NCI-H1417 treated with DMSO at 0.1 percent for 48 hours (cell line): Measurements from ENCODE around the gene MAPK8IP1.
A peak's percentile ranks its signal among the peaks of the same experiment; 100 is the strongest.

ENCODE experiments used
- DNase-seq: peaks from one replicate; lab custom pipeline; 2025; lab: John Stamatoyannopoulos, UW

MAPK8IP1 gene

GRCh38 chr11:45909594-45910475, 24.4 kb downstream of the MAPK8IP1 start:
- DNase-seq = no peak

DNA sequence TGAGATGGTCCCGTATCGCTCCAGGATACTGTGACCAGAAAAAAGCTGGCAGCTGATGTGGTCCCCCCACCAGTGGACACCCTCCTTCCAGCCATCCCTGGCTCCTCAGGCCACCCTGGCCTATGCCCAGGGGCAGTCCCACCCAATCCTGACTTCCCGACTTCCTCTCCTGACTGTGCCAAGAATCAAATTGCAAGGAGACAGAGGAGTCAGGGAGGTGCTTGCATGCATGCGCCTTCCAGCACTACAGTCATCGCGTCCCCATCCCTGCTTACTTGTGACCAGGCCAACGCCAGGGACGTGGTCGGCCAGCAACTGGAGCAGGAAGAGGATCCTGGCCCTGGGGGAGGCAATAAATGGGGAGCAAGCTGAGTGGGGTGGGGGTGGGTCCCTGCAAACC, 25.2 kb downstream of the MAPK8IP1 start:
- no peak for DNase-seq

DNA sequence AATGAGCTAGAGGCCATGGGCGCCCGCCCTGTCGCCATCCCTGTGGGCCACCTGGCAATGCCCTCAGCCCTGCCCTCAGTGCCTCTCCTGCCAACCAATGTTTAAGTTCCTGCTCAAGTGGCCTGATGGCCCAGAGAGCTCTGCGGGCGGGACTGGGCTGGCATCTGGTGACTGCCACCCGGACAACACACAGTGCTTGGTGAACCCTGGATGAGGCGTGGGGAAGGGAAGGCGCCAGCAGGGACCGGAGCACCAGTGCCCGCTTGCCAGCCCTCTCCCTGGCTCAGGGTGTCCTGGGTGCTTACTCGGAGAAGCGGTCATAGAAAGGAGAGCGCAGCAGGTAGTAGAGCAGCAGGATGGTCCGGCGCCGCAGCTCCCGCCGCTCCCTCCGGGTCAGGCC, 28.1 kb downstream of the MAPK8IP1 start:
- DNase-seq = no peak

GRCh38 chr11:45913942-45914635, 28.6 kb downstream of the MAPK8IP1 start:
- DNase-seq = no peak

GRCh38 chr11:45915446-45915845, 30.0 kb downstream of the MAPK8IP1 start:
- no peak for DNase-seq

DNA sequence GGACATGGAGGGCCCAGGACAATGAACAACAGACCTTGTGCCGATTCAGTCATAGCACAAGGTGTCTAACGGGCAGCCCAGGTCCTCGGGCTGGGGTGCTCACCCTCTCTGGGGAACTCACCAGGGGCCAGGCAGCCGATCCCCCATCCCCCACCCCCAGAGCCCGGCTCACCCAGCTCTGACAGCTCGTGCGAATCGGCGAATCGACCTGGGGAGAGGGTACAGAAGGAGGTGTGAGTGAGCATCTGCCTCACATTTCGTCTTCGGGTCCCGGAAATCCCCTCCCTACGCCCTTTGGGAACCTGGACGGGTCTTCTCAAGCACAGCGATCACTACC, 31.8 kb downstream of the MAPK8IP1 start:
- no peak for DNase-seq

DNA sequence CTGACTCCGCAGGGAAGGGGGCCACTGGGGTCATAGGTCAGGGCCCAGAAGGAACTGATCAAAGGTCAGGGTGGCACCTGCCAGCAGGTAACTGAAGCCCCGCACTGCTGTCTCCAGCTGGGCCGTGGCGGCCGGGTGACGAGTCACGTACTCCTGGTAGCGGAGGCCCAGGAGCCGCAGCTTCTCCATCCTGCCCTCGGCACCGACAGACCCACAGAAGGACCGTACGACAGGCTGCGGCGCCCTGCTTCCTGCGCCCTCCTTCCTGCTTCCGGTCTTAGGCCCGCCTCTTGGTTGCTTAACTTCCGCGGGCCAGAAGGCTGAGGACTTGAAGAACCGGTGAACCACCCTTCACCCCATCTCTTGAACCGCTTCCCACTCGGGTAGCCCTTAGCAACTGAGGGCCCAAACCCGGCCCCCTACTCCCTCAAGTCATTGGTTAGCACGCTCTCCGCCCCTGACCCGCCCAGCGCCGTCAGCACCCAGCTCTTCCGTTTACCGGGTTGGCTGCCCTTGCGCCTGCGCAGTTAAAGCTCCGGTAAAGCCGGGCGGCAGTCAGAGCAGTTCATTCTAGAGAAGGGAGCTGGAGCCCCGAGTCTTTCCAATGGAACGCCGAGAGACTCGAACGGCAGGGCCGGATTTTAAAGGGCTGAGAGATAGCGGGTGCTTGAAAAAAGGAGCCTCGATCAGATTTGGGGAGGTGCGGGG, 32.3 kb downstream of the MAPK8IP1 start, which contains the start of gene PEX16:
Gene PEX16, minus strand, starts transcription at position 255 of the 708 bp plus-strand sequence. Its CDS starts 66 bp downstream, at position 189.
- DNase-seq = peak; percentile 84

DNA sequence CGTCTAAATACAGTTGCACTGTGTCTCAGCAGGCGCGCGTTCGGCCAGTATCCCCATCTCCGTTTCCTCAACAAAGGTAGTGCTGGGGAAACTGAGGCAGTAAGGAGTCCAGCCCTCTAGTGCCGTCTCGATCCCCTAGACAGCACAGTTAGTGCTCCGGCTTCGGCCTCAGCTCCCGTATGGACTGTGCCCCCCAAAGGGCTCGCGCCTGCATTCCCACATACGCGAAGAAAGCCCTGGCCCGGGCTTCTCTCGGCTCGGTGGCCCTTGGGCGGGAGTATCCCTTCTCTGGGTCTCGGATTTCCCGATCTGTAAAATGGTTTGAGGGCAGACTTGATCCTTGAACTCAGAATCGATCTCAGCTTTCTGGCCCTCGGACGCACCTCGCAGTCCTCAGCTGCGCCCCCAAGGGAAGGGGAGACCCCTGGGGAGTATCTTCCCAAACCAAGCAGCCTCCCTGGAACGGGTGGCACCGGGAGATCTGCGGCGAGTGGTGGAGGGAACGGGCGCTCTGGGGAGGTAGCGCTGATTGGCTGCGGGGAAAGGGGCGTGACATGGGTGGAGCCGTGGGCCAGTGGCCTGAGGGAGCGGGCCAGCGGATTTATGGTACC, 33.0 kb downstream of the MAPK8IP1 start:
- peak; percentile 36 for DNase-seq

GRCh38 chr11:45918962-45919675, 33.7 kb downstream of the MAPK8IP1 start:
- DNase-seq = no peak

GRCh38 chr11:45919806-45920530, 34.5 kb downstream of the MAPK8IP1 start:
- DNase-seq = no peak

- no peak for DNase-seq
Measured at GRCh38 chr11:45920531-45921477, 35.4 kb downstream of the MAPK8IP1 start.

GRCh38 chr11:45921561-45922424, 36.3 kb downstream of the MAPK8IP1 start:
- DNase-seq = peak; percentile 25

DNA sequence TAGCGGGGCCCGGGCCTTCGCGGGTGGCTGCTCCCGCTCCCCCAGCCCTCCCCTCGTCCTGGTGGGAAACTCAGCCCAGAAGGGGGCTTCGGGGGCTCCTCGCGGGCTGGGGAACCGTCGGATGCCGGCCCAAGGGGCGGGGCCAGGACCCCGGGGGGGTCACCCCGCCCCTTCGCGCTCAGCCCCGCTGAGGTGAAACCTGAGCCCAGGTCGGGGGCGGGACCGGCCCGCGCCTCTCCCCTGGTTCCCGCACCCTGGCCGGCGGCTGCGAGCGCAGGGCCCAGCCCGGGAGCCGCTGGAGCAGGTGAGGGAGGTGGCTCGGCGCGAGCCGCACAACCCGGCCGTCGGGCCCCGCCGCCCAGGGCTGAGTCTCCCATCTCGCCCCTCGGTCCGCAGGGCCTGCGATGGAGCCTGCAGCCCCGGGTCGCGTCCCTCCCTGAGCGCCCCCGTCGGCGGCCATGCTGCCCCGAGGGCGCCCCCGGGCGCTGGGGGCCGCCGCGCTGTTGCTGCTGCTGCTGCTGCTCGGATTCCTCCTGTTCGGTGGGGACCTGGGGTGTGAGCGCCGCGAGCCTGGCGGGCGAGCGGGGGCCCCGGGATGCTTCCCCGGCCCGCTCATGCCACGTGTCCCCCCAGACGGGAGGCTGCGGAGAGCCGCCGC, 37.1 kb downstream of the MAPK8IP1 start, which contains the start of gene LARGE2:
Gene LARGE2, plus strand, starts transcription at position 232 of the 658 bp plus-strand sequence. Its CDS starts 227 bp downstream, at position 459.
- DNase-seq = no peak

GRCh38 chr11:45924036-45924915, 38.8 kb downstream of the MAPK8IP1 start:
- no peak for DNase-seq

- no peak for DNase-seq
Measured at GRCh38 chr11:45924927-45925326, 39.5 kb downstream of the MAPK8IP1 start.

GRCh38 chr11:45925550-45925949, 40.1 kb downstream of the MAPK8IP1 start:
- DNase-seq = no peak

DNA sequence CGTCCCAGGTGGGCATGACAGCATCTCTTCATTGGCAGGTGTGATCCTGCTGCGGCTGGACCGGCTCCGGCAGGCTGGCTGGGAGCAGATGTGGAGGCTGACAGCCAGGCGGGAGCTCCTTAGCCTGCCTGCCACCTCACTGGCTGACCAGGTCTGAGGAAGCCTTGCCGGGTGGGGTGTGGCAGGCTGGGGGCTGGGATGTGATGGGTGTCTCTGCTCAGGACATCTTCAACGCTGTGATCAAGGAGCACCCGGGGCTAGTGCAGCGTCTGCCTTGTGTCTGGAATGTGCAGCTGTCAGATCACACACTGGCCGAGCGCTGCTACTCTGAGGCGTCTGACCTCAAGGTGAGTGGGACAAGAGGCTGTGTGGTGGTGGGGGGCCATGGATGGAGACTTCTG, 40.5 kb downstream of the MAPK8IP1 start:
- no peak for DNase-seq
